Right forelimb (tissue), 1 donor: ENCODE data around the gene TRABD2A.
"Not testable (repeated sequence)": the region's sequence is repeated elsewhere in the genome, so short reads cannot be mapped to it uniquely, and the experiment has no call there.

Experiments used
- DNase-seq: peaks from one replicate; pipeline ENCODE4 v3.0.0-alpha.2; 2018

Gene TRABD2A

DNA sequence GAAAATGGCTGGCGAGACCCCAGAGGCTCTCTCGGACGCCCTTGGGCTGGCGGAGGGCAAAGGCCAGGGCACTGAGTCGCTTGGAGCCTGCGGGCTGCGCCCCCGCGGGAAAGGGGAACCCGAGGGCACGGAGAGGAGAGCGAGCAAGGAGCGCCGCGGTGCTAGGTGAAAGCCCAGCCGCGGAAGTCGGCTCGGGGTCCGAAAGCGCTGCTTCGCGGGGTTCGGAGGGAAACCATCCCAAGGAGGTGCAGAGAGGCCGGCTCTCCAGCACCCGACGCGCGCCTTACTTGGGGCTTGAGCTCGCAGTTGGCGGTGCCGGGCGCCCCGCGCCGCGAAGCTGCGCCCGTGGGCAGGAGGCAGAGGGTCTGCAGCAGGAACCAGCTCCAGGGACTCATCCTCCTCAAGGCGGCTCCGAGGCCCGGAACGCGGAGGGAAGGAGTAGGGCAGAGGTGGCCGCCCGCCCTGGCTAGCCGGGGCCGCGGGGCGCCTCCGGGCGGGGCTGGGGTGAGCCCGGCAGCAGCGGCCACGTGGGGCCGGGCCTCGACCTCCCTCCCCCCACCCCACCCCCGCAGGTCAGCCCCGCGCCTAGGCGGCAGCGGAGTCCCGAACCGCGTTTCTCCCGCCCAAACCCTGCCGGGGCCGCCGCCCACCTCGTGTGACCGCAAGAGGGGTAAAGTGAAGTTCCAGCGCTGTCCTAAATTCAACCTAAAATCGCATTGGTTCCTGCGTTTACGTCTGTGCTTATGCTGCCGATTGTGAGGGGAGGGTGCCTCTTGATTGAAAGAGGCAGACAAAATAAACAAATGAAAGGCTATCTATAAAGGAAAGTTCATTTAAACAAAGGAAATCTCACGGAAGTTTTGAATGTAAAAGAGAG, at the start of gene TRABD2A:
TRABD2A (minus strand) TSS at position 440 of the 877 bp plus-strand sequence; CDS start at position 395, 45 bp downstream.
- DNase-seq, result peak; percentile 49

DNA sequence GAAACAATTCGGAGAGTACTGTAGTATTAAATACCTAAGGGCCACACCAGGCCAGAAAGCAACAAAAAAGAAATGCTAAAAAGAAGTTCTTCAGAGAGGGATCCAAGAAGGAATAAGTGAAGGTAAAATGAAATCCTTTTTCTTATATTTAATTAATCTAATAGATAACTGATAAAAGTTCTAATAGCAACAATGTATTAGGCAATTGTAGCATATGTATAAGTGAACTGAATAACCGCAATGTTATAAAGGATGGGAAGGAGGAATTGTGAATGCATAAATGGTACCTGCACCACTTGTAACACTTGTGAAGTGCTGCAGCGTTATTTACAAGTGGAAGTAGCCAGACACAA, 46.4 kb upstream of the TRABD2A start:
- no peak for DNase-seq

DNA sequence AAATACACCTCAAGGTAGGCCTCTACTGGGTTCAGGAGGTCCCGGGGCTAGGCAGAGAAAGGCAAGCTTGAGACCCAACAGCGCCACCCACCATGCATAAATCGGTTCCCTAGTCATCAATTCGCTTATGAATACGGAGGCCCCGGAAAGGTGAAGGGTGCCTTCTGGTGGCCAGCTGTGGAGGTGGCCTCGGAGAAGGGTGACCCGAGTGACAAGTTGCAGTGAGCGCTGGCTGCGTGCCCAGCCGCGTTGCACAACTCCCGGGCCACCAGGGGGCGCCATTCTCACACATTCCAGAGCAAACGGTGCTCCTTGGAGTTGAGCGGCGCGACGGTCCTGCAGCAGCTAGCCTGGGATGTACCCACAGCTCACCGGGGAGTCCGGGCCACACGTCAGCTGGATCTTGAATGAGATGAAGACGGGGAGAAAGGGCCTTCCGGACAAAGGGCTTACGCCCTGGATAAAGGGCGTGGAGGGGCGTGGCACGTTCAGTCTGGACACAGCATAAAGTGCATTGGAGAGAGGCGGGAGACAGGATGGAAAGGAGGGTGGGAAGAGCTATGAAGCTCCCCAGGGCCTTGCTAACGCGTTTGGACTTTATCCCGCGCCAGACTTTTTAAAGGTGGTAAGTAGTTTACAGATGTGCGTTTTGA, 45.0 kb upstream of the TRABD2A start:
- peak; percentile 94 for DNase-seq

GRCh38 chr2:84925336-84925723, 44.4 kb upstream of the TRABD2A start:
- DNase-seq, result no peak

DNA sequence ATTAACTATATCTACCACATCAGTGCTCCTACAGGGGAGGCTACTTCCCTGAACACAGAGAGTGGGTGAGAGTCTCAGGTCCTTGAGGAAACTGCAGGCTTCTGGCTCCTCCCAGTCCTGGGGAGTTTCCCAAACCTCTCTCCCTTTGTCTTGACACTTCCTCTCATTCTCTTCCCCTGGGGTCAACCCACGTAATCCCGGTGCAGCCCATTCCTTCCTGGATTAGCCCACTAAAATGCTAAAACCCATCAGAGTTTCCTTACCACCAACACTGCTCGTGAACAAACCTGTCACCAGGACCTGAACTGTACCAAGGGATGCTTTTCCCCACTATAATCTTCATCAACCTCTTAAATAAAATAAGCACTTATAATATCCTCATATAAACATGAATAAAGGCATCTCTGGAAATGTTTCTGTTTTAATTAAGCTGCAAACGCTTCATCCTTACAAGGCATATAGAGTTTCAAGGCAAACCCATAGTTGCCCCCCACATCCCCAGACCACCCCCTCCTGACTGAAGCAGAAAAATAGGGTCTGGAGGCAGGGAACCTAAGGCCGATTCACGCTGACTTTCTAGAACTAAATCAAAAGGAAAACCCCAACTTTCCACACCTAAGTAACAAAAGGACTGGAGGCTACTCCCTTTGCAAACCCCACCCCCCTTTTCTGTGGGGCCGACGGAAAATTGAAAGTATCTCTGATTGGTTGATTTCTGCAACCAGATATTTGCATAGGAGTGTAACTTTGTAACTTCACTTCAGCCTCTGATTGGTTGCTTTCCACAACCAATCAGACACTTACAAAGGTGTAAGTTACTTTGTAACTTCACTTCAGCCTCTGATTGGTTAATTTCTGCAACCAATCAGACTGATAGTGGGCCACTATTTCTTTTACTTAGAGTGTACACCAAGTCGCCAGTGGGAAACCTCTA, 43.6 kb upstream of the TRABD2A start:
- DNase-seq, result no peak

- DNase-seq, result no peak
Measured at GRCh38 chr2:84923009-84923408, 42.1 kb upstream of the TRABD2A start.

DNA sequence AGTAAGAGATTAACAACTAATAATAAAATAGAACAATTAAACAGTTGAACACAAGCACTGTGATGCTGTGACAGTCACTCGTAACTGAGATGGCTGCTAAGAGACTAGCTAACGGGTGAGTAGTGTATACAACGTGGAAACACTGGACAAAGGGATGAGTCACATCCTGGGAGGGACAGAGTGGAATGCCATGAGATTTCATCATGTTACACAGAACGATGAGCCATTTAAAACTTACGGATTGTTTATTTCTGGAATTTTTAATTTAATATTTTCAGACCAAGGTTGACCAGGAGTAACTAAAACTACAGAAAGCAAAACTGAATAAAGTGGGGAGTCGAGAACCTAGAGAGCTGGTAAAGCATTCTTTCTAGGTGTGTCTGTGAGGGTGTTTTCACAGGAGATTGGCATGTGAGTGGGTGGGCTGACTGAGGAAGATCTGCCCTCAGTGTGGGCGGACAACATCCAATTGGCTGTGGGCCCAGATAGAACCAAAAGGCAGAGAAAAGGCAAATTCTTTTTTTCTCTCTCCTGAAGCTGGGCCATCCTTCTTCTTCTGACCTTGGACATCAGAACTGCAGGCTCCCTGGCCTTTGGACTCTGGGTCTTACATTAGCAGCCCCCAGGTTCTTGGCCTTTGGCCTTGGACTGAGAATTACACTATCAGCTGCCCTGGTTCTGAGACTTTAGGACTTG, 39.1 kb upstream of the TRABD2A start:
- no peak for DNase-seq

DNA sequence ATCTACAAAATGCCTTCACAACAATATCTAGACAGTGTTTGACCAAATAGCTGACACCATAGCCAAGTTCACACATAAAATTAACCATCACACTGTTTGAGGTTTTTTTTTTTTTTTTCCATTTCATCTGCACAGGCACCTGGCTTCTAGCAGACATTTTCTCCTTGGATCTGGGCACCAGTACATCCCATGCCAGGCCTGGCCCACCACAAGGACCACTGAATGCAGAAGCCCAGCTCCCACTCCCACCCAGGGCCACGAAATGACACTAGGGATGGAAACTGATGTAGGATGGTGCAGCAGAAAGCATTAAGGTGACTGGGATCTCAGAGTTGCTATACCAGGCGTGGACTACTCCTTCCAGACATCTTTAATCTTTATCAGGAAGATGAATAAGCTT, 37.5 kb upstream of the TRABD2A start:
- no peak for DNase-seq

DNA sequence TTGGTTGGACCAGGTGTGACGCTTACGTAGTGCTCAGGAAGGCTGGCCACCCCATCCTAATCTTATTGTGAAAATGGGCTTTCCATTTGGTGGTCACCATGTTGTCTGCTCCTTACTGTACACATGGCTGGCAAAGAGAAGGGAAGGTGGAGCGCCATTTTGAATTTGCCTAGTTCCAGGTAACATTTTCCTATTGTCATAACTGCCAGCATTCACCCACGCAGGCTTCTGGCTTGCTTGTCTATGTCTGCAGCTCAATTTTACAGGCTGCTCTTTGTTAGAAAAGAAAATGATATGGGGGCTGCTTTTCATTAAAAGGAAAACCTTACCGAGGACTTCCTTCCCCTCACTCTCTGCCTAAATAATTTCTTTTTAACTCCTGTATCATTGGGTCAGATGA, 36.9 kb upstream of the TRABD2A start:
- not testable (repeated sequence) for DNase-seq

DNA sequence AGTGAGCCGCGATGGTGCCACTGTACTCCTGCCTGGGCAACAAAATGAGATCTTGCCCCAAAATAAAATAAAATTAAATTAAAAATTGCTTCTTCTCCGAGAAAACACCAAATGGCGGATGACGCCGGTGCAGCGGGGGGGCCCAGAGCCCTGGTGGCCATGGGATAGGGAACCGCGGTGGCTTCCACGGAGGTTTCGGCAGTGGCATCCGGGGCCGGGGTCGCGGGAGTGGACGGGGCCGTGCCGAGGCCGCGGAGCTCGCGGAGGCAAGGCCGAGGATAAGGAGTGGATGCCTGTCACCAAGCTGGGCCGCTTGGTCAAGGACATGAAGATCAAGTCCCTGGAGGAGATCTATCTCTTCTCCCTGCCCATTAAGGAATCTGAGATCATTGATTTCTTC, 34.8 kb upstream of the TRABD2A start:
- DNase-seq, result not testable (repeated sequence)

GRCh38 chr2:84914334-84914733, 33.5 kb upstream of the TRABD2A start:
- no peak for DNase-seq

DNA sequence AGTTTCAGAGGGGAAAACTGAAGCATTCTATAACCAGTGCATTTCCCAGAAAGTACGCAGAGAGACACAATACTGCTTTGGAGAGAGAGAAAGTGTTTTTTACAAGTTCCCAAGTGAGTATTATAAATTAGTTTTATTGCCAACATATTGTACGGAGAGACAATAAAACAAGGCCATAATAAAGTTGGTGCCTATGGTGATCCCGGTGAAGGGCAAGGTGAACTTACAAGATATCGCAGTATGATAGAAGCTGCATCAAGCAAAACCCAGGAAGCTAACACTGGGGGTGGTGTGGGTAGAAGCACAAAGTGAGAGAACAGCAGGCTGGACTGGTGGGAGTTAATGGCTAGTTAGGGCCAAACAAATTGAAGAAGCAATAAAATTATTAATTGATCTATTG, 32.1 kb upstream of the TRABD2A start:
- no peak for DNase-seq

DNA sequence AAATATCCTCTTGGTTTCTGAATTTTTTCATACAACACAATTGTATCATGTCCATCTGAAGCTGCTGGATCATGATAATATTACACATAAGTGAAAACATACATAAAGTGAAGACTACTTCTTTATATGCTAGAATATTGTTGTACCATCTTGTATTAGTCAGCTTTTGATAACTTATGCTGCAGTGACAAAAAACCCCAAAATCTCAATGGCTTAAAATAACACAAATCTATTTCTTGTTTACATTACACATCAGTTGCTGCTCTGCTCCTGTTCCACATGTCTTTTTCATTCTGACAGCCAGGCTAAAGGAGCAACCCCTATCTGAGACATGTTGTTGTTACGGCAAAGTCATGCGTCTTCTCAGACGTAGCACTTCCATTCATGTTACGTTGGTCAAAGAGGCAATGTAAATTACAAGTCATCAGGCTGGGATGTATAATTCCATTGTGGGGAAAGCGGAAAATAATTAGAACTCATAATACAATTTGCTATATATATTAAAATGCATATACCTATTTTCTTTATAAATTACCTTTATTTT, 30.3 kb upstream of the TRABD2A start:
- no peak for DNase-seq

DNA sequence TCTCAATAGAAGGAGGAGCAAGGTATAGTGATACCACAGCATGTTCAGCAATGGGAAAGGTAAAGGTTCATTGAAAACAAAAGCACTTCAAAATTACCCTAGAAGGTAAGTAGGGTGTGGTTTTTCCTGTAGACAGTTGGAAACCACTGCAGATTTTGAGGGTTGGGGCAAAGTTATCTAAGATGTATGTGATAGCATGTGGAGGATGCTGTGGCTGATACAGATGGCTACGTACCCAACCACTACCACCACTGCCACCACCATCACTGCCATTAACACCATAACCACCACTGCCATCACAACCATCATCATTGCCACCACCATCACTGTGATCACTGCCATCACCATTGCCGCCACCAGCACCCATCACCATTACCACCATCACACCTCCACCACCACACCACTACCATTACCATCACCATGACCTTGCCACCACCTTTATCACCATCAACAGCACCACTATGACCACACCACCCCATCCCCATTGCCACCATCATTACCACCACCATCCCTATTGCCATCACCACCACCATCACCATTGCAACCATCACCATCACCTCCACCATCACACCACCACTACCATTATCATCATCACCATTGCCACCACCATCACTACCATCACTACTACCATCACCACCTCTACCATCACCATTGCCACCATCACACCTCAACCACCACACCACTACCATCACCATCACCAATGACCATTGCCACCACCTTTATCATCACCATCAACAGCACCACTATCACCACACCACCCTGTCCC, 28.2 kb upstream of the TRABD2A start:
- DNase-seq, result no peak

- DNase-seq, result peak; percentile 65
Measured at GRCh38 chr2:84906900-84907714, 26.2 kb upstream of the TRABD2A start.

DNA sequence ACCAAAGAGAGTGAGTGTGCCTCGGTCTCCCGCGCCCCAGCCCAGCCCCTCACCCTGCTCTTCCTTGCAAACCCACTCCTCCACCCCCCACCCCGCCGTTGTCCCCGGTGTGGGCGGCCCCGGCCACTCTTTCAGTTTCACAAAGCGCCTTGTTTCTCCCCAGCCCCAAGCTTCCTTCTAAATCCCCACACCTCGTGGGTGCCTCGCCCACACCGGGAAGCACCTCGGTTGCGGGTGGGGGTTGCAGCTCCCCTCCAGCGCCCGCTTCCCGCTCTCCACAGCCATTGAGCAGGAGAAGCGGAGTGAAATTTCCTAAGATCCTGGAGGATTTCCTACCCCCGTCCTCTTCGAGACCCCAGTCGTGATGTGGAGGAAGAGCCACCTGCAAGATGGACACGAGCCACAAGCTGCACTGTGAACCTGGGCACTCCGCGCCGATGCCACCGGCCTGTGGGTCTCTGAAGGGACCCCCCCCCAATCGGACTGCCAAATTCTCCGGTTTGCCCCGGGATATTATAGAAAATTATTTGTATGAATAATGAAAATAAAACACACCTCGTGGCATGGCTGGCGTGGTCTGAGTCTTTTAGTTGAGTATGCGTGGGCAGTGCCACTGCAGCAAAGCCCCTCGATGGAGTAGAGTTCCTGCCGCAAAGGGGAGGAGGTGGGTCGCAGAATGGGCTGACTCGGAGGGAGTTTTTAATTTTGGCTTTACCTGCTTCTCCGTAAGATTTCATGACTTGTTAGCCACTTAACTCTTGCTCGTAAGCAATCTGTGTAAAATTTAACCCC, 25.4 kb upstream of the TRABD2A start:
- peak; percentile 66 for DNase-seq

- DNase-seq, result peak; percentile 93
Measured at GRCh38 chr2:84905181-84906107, 24.6 kb upstream of the TRABD2A start, which contains the start of gene TMSB10. TSS of gene TMSB10 (plus strand) at chr2:84905656.

GRCh38 chr2:84904717-84905174, 23.9 kb upstream of the TRABD2A start:
- peak; percentile 84 for DNase-seq
